Epithelial cell of proximal tubule (primary cell): ENCODE measurements around the gene C12orf43. TPM values are rescaled to one million over a fixed set of nuclear protein-coding genes. Genes with fewer than 3 reads are reported as not detected.

Experiments
- DNase-seq: peaks from one replicate; pipeline ENCODE4 v3.0.0-alpha.2; 2011; ENCODE audit warnings: low read depth
- H3K4me3 ChIP-seq: 2 replicates; pipeline ENCODE4 v1.5.1; 2011; ENCODE audit warnings: low read depth, mild to moderate bottlenecking, low read length
- total RNA-seq: library from RNA; depleted of rRNA; stranded (reverse); fragments of >200 nt; gene quantifications from 2 replicates; pipeline ENCODE4 v1.2.3, GENCODE V29; 2015
- TF ChIP-seq, protein P1 (sequence below): conservative IDR thresholded peaks from 2 replicates; pipeline ENCODE4 v1.5.1; 2012; ENCODE audit warnings: low read depth, mild to moderate bottlenecking, low read length

C12orf43 gene
- total RNA-seq, 1 donor from 2014 or later, result 20.6 TPM

- TF ChIP-seq, protein P1, sequence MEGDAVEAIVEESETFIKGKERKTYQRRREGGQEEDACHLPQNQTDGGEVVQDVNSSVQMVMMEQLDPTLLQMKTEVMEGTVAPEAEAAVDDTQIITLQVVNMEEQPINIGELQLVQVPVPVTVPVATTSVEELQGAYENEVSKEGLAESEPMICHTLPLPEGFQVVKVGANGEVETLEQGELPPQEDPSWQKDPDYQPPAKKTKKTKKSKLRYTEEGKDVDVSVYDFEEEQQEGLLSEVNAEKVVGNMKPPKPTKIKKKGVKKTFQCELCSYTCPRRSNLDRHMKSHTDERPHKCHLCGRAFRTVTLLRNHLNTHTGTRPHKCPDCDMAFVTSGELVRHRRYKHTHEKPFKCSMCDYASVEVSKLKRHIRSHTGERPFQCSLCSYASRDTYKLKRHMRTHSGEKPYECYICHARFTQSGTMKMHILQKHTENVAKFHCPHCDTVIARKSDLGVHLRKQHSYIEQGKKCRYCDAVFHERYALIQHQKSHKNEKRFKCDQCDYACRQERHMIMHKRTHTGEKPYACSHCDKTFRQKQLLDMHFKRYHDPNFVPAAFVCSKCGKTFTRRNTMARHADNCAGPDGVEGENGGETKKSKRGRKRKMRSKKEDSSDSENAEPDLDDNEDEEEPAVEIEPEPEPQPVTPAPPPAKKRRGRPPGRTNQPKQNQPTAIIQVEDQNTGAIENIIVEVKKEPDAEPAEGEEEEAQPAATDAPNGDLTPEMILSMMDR, result no peak
These were observed 57.0 kb downstream of the C12orf43 start for GRCh38 chr12:120959111-120959878.

GRCh38 chr12:120956579-120957300, 59.5 kb downstream of the C12orf43 start:
- TF ChIP-seq, protein P1, result no peak
- no peak for DNase-seq
- no peak overlapping the region for H3K4me3 ChIP-seq

More at GRCh38 chr12:120959111-120959878, 57.0 kb downstream of the C12orf43 start:
- H3K4me3 ChIP-seq, result no peak overlapping the region
- DNase-seq, result no peak

GRCh38 chr12:120955232-120955631, 61.1 kb downstream of the C12orf43 start:
- TF ChIP-seq, protein P1, result no peak
- no peak overlapping the region for H3K4me3 ChIP-seq
- DNase-seq, result no peak

DNA sequence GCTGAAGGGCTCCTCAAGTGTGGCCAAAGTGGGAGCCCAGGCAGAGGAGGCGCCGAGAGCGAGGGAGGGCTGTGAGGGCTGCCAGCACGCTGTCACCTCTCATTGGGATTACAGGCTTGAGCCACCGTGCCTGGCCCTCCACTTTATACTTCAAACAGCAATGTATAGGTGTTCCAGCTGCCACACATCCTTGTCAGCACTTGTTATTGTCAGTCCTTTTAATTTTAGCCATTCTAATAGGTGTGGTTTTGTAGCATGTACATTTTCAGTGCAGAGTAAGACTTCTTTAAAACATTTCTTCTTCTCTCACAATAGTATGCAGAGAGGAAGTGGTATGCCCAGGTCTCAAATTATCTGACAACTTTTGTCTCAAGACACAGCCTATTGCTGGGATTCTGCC, 65.5 kb downstream of the C12orf43 start:
- TF ChIP-seq, protein P1, result no peak
- DNase-seq, result no peak
- no peak overlapping the region for H3K4me3 ChIP-seq

Other genes starting within 250 kb of the C12orf43 start
- gene SPPL3, start 112.1 kb downstream of the C12orf43 start, total RNA-seq, result 8.6 and 9.5 TPM in 2 replicates
- 0.17 and 0.36 TPM in 2 replicates for gene HNF1A, start 37.9 kb downstream of the C12orf43 start, total RNA-seq
- 0.12 and 0.29 TPM in 2 replicates for gene OASL, start 22.8 kb upstream of the C12orf43 start, total RNA-seq
- gene P2RX7, start 116.4 kb upstream of the C12orf43 start, total RNA-seq, result not detected in 2 replicates
- 32.8 and 62.6 TPM in 2 replicates for gene P2RX4, start 193.6 kb upstream of the C12orf43 start, total RNA-seq